LNCAP (cell line): Measurements from ENCODE around the gene NHLH1.

Experiments used
- TF ChIP-seq, protein P1 (sequence below): fragments of 450-650 bp; IDR thresholded peaks from 2 replicates; pipeline ENCODE4 v1.5.1; 2017; ENCODE audit warnings: mild to moderate bottlenecking

Gene NHLH1

GRCh38 chr1:160410406-160411005 lies 43.6 kb downstream of the NHLH1 start:
- TF ChIP-seq, protein P1, sequence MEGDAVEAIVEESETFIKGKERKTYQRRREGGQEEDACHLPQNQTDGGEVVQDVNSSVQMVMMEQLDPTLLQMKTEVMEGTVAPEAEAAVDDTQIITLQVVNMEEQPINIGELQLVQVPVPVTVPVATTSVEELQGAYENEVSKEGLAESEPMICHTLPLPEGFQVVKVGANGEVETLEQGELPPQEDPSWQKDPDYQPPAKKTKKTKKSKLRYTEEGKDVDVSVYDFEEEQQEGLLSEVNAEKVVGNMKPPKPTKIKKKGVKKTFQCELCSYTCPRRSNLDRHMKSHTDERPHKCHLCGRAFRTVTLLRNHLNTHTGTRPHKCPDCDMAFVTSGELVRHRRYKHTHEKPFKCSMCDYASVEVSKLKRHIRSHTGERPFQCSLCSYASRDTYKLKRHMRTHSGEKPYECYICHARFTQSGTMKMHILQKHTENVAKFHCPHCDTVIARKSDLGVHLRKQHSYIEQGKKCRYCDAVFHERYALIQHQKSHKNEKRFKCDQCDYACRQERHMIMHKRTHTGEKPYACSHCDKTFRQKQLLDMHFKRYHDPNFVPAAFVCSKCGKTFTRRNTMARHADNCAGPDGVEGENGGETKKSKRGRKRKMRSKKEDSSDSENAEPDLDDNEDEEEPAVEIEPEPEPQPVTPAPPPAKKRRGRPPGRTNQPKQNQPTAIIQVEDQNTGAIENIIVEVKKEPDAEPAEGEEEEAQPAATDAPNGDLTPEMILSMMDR, result no peak

- TF ChIP-seq, protein P1, result no peak
These were observed 44.6 kb downstream of the NHLH1 start for GRCh38 chr1:160411271-160412027.

- TF ChIP-seq, protein P1, result no peak
These were observed 45.1 kb downstream of the NHLH1 start for GRCh38 chr1:160412028-160412362.

GRCh38 chr1:160413716-160414115 lies 46.8 kb downstream of the NHLH1 start:
- TF ChIP-seq, protein P1, result no peak

DNA sequence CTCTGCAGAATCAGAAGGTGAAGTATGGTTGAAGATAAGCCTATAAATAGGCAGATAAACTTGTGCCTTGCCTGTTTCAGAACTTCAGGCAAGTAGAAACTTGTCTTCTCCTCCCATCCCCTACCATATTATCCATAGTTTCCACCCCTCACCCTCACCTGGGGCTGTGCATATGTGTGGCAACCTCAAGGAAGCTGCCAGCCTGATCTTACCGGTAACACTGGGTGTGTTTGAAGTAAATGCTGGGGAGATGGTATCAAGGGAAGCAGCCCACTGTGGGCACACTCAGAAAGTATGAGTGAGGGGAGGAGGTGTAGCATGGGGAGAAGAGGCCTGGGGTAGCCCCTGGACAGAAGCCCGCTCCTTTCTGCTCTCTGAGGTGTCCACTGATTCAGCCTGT lies 48.0 kb downstream of the NHLH1 start:
- TF ChIP-seq, protein P1, result no peak

- TF ChIP-seq, protein P1, result no peak
These were observed 48.9 kb downstream of the NHLH1 start for GRCh38 chr1:160415696-160416290.

GRCh38 chr1:160416369-160416768 lies 49.5 kb downstream of the NHLH1 start:
- TF ChIP-seq, protein P1, result peak; percentile 54; the same call in 1 of the 2 replicates
